Measurements from ENCODE around the gene TREX2. TPM values are rescaled to one million over a fixed set of nuclear protein-coding genes. Genes with fewer than 3 reads are reported as not detected.

The TREX2 gene
- total RNA-seq, 1 experiment from 2014 or later = 1.1 TPM

- Histone ChIP-seq H4K20me1 (ENCODE audit: control insufficient read depth, insufficient read depth, insufficient read length) (no peaks in the 10 kb centered on the region), H2BK120ac (ENCODE audit: low read depth, low read length, poor library complexity, severe bottlenecking) (no peak overlapping the region), H2BK5ac (ENCODE audit: insufficient read length, low read length) (no peak overlapping the region), H3K79me1 (ENCODE audit: insufficient read depth, low read depth, low read length, poor library complexity, severe bottlenecking) (no peaks in the 10 kb centered on the region), H3K27me3 (ENCODE audit: insufficient read depth, low read length) (no peaks in the 10 kb centered on the region), H2AK5ac (ENCODE audit: insufficient read length, low read length) (no peak overlapping the region), H3K18ac (ENCODE audit: insufficient read length, low read depth, low read length) (no peak overlapping the region), H2BK20ac (ENCODE audit: low read depth, low read length, poor library complexity, severe bottlenecking) (no peak overlapping the region), H2AFZ (ENCODE audit: low read length) (no peak overlapping the region), H3K27ac (ENCODE audit: insufficient read length, low read depth, low read length) (no peak overlapping the region), H4K5ac (ENCODE audit: insufficient read length, low read depth, low read length) (no peak overlapping the region), H4K91ac (ENCODE audit: insufficient read length, low read depth, low read length) (no peak overlapping the region), H3K9me3 (ENCODE audit: control insufficient read depth, low read depth, low read length) (peaks cover 27% of the 10 kb centered on the region), H2BK15ac (ENCODE audit: low read depth, low read length) (no peak overlapping the region), H3K23ac (ENCODE audit: insufficient read length, low read depth, low read length) (no peak overlapping the region), H3K9ac (ENCODE audit: extremely low read depth, insufficient read length, low read length) (no peak overlapping the region), H3K14ac (ENCODE audit: insufficient read depth, low read length) (no peak overlapping the region), H4K8ac (replicated peaks; ENCODE audit: insufficient read length, low read depth, low read length) (no peak overlapping the region), H3K23me2 (ENCODE audit: insufficient read length, low read depth, low read length, poor library complexity, severe bottlenecking) (peaks cover 5% of the 10 kb centered on the region), H3K4me2 (ENCODE audit: insufficient read depth, insufficient read length, low read length) (no peak overlapping the region), H3K56ac (ENCODE audit: insufficient read length, low read depth, low read length) (no peak overlapping the region), H3K4me1 (ENCODE audit: insufficient read depth, low read length) (no peaks in the 10 kb centered on the region), H3K4ac (ENCODE audit: low read depth, low read length) (no peak overlapping the region), H3T11ph (ENCODE audit: low read length) (no peak overlapping the region), H3K79me2 (ENCODE audit: insufficient read depth, low read length) (no peaks in the 10 kb centered on the region), H2BK12ac (ENCODE audit: insufficient read length, low read depth, low read length) (no peak overlapping the region)
- Mint-ChIP-seq H3K36me3 (ENCODE audit: insufficient read depth in 1 of 3, low read depth in 3 of 3) (peaks cover 5 to 7% (median 6%) of the 10 kb centered on the region in 3 experiments), H3K27ac (no peak overlapping the region), H3K27me3 (ENCODE audit: low read depth) (peaks cover 18% of the 10 kb centered on the region), H3K9me3 (peaks cover 61 to 63% of the 10 kb centered on the region in 2 experiments), H3K4me1 (peaks cover 0 to 6% of the 10 kb centered on the region in 2 experiments; a peak in 1 of 4 replicates), H3K4me3 (no peak overlapping the region)
- DNase-seq = no peak
- no peak for TF ChIP-seq CTCF (conservative IDR thresholded peaks at IDR 0.05)
- no CpG with 5 or more reads among the region's 26 CpGs for WGBS (ENCODE audit: extremely low coverage, insufficient read length, low lambda C conversion rate)
These were observed 49.3 kb downstream of the TREX2 start for GRCh38 chrX:153396320-153397195.

All from H9 (cell line).